VCaP (cell line): ENCODE measurements around the gene CLNS1A.
"Not testable (repeated sequence)": the region's sequence is repeated elsewhere in the genome, so short reads cannot be mapped to it uniquely, and the experiment has no call there.

Experiments used
- H3K27ac ChIP-seq: fragments of 450-650 bp; 2 replicates; pipeline ENCODE4 v1.5.1; 2017
- CTCF ChIP-seq: fragments of 450-650 bp; conservative IDR thresholded peaks from 2 replicates; pipeline ENCODE4 v1.5.1; 2017; ENCODE audit warnings: mild to moderate bottlenecking, moderate library complexity

CLNS1A gene

DNA sequence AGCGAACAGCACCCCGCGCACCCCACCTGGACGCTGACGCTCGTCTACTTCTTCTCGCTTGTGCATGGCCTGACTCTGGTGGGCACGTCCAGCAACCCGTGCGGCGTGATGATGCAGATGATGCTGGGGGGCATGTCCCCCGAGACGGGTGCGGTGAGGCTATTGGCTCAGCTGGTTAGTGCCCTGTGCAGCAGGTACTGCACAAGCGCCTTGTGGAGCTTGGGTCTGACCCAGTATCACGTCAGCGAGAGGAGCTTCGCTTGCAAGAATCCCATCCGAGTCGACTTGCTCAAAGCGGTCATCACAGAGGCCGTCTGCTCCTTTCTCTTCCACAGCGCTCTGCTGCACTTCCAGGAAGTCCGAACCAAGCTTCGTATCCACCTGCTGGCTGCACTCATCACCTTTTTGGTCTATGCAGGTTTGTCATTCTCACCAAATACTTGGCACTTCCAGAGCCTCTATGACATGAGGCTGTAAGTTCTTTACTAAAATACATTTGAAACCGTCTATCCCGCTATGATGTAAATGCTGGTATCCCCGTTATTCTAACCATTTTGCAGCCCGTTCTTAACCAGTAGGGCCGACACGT, 47.3 kb downstream of the CLNS1A start:
- peak overlapping the region; percentile 90 for H3K27ac ChIP-seq
- peak; percentile 40 for TF ChIP-seq CTCF

- H3K27ac ChIP-seq: peak within 1 kb of the TSS; percentile 90
- TF ChIP-seq CTCF: no peak
These were observed 47.9 kb downstream of the CLNS1A start, which contains the start of gene AQP11 for GRCh38 chr11:77589521-77590193. AQP11 (plus strand) TSS chr11:77589953; CDS start chr11:77589993, 40 bp downstream.

DNA sequence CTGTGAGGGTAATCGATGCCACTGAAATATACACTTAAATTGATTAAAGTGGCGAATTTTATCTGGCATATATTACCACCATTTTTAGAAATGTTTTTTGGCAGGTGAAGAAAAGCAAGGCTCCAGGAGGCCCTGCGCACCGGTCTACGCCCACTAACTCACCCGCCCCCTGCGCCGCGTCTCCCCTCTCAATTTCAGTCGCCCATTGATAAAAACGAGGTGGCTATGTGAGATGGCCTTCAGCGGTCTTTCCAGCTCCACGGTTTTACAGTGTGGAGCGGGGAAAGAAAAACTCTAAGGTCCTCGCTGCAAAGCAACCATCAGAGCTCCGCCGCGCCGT, 48.4 kb downstream of the CLNS1A start:
- TF ChIP-seq CTCF: no peak
- H3K27ac ChIP-seq: peak overlapping the region; percentile 90

GRCh38 chr11:77580712-77581337, 56.8 kb downstream of the CLNS1A start:
- TF ChIP-seq CTCF: no peak
- no peak overlapping the region for H3K27ac ChIP-seq

DNA sequence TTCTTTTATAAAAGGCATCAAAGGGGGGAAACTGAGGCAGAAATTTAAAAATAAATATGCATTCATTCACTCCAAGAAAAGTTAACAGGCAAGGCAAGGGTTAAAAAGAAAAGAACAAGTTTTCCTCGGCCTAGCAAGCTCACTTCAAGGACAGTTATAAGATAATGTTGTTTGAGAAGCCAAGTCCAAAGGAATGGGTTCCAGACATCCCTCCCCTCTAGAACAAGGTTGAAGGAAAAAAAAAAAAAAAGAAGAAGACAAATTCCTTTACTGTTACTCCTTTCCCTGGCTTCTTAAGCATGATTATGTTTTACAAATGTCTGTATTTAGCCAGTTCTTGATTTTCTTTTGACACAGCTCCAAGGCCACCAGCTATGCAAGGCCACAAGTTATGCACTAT, 62.2 kb downstream of the CLNS1A start:
- H3K27ac ChIP-seq: not testable (repeated sequence)

- not testable (repeated sequence) for H3K27ac ChIP-seq
These were observed 66.7 kb downstream of the CLNS1A start for GRCh38 chr11:77570896-77571295.

DNA sequence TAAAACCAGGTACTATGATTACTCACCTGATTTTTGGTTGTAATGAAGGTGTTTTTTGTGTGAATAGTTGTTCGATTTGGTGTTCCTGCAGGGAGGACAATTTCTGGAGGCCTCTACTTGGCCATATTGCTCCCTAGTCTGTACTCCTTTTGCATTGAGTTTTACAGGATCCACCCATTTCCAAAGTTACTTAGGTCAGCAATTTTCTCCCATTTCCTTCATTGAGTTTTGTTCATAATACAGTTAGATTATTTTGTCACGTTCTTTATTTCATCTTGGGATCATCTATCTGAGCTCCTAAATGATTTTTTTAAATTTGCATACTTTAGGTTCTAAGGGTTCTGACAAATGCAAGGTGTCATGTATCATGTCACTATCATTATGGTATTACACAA, 67.9 kb downstream of the CLNS1A start:
- TF ChIP-seq CTCF: no peak
- H3K27ac ChIP-seq: no peak overlapping the region

DNA sequence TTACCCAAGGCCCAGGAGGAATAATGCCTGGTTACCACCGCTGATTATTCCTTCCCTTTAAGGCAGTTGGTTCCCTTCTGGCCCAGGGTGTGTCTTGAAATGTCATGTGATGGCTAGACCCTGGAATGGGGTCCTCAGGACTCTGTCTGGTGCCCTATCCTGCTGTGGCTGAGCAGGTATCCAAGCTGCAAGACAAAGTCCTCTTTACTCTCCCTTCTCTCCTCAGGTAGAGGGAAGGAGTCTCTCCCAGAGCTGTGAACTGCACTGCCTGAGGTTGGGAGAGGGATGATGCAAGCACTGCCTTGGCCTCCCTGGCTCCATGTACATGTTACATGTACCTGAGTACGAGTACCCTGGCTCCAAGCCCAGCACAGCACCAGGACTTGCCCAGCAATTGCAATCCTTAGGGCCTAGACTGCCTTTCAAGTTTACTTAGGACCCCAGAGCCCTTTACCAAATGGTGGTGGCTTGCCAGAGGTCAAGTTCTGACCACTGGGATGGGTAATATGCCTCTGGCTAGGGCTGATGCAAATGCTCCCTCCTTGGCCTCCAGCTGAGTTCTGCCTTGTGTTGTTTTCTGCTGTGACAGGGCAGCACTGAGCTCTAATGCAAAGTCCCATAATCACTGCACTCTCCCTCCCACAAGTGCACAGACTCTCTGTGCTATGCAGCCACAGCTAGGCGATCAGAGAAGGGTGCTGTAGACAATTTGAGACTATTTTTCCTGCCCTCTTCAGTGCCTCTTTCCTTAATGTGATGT, 68.5 kb downstream of the CLNS1A start:
- TF ChIP-seq CTCF: no peak
- no peak overlapping the region for H3K27ac ChIP-seq
